Epithelial cell of prostate (primary cell): Measurements from ENCODE around the gene ERP27.

Experiments
- DNase-seq: peaks from one replicate; pipeline ENCODE4 v3.0.0-alpha.2; 2011; ENCODE audit warnings: low read depth, low spot score
- H3K27ac ChIP-seq: fragments of 450-650 bp; 2 replicates; pipeline ENCODE4 v1.5.1; 2017; ENCODE audit warnings: mild to moderate bottlenecking

The ERP27 gene

DNA sequence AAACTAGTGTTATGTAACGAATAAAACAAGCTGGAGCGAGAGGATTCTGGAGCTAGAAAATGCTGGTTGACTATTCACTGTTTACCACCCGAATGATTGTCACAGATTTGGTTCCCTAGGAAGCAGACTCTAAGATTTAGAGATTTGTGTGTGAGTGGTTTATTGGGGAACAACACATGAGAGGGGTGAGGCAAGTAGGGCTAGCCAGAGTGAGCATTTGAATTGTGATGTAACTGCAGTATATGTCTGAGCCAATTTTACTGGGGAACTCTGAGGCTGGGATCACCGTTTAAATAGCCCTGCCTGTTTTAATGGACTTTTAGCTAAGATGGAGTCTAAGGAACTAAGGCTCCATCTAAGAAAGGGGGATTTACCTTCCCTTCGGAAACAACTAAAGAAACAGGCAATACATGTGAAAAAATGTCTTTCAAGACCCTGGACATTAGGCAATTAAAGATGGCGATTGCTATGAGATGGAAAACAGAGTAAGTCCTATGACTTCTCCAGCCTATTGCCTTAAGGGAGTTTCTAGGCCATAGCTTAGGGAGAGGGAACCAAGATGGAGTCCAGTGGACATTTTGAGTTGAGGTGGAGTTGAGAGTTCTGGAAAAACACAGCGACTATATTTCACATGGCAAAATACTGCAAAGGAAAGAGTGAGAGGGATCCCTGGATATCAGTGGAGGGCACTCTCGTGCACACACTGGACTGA, 59.0 kb downstream of the ERP27 start:
- no peak for DNase-seq
- H3K27ac ChIP-seq, result no peak overlapping the region

DNA sequence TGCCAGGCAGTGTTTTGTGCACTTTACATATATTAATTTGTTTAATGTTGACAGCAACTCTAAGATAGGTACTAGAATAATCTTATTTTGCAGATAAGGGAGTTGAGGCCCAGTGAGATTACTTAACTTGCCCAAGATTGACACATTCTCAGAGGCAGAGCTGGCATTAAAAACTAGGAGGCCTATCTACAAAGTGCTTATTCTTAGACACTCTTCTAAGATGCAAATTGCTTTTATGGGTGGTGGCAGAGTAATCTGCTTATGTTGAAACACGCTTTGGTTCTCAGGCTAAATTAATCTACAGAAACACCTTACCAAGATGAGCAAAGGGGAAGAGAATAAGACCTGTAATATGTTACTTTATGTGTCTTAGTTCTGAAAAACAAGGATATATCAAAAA, 59.8 kb downstream of the ERP27 start:
- DNase-seq, result no peak
- no peak overlapping the region for H3K27ac ChIP-seq

DNA sequence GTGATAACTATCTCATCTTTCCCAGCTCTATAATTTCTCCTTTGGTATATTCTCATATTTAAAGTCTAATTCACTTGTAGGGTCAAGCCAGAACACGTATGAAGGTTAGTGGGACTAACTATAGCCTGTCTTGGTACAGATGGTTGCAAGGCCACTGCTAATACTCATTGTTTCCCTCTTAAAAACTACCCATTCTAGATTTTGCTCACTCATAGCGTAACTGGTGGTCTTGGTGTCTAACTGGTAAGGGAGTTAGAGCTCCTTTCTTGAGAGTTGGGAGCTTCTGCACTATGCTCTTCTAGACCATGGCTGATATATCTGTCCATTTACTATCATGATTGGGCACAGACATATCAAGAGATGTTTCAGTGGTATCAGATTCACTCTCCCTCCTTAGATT, 61.5 kb downstream of the ERP27 start:
- no peak for DNase-seq
- no peak overlapping the region for H3K27ac ChIP-seq

DNA sequence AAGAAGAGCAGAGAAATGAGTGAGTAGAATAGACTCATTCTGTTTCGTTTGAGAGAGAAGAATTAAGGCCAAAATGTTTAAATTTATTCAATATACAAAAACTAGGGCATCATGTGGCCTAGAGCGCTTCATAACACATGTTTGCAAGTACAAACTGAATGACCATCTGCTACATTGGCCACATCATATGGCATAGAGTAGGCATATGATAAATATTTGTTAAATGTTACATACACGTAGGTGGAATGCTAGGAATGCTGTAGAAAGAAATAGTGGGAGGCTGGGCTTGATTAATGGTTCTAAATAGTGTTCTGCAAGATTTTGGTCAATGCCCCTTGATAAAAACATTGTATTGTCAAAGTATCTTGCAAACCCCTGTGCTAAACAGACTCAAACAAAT, 63.5 kb downstream of the ERP27 start:
- no peak overlapping the region for H3K27ac ChIP-seq
- DNase-seq, result no peak

DNA sequence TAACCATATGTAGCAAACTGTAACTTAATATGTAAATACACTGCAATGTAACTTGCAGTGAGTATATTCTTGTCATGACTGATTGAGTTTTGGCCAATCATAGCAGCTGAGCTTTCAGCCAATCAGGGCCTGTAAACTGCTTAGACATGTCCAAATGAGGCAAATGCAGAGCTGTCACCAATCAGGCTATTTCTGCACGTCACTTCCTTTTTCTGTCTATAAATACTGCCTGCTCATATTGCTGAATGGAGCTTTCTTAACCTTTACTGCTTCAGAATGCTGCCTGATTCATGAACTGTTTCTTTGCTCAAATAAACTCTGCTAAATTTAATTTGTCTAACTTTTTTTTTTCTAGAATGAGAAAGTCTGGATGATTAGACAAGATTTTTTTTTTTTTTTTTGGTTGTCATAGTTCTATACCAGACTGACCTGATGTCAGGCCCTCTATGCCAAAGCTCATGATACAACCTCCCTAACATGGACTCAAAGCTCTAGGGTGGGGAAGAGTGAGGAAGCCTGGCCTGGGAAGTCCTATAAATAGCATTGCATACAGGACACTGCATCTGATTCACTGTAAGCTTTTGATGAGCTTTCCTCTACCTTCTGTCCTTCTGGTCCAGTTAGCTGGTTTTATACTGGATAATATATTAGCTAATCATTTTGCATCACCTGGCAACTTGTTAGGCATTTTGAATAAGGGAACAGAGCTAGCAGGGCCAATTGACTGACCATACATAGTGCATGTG, 64.7 kb downstream of the ERP27 start:
- no peak overlapping the region for H3K27ac ChIP-seq
- DNase-seq, result no peak

DNA sequence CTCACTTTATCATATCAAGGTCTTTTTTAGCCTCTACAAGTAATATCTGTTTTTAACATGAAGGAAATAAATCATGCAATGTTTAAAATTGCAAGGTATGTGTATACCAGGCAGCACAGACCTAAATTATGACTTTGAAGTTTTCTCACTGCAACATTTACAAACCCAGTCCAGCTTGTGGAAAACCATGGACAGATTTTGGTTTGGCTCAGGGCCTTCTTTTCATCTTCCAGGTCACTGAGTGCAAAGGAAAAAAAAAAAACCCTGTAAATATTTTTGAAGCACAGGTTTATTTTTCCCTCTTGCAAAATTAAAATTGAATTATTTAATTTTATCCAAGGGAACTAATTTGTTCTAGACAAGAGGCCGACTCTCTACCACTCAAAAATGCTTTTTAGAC, 66.5 kb downstream of the ERP27 start:
- no peak overlapping the region for H3K27ac ChIP-seq
- DNase-seq, result no peak

DNA sequence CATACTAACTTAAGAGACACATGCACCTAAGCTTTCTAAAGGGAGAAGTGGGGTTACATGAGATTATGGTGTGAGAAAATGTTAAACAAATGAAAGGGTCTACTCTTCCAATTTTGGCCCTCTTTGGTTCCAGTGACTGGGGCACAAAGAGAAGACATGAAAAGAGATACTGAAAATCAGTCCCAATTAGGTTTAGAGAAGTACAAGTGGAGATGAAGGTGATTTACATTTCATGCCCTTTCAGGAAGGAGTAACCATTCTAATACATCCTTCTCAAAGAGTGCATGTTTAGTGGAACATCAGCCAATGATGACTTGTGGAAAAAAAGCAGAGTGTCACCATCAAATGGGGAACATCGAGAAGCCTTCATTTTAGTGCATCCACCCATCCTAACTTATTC, 67.1 kb downstream of the ERP27 start:
- DNase-seq, result no peak
- H3K27ac ChIP-seq, result no peak overlapping the region

DNA sequence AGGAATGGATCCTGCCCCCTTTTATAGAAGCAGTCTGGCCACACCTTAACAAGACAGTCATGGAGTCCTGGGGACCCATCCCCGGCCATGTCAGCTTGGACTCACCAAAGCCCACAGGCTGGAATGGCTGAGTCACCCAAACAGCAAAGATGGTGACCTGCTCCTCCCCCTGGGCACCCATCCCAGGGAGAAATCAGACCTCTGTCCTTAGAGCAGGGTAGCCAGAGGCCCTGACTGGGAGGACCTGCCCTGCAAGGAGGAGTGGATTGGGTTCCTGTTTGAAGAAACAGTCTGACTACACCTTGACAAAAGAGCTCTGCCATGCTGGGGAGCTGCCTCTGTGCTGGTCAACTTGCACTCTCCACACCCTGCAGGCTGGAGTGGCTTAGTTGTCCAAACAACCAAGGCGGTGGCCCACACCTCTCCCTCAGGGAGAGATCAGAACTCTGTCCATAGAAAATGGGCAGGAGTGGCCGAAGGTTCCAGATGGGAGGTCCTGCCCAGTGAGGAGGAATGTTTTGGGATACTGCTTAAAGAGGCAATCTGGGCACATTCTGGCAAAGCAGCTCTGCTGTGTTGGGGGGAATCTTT, 69.3 kb downstream of the ERP27 start:
- no peak for DNase-seq
- H3K27ac ChIP-seq, result no peak overlapping the region
